GM11168 (cell line): ENCODE results near the gene HSPA8.
"Not testable (repeated sequence)": the region's sequence is repeated elsewhere in the genome, so short reads cannot be mapped to it uniquely, and the experiment has no call there.

Source experiments
- in situ Hi-C: fragments of 300-500 bp; cut with MboI; formaldehyde crosslinking; loops from one replicate; pipeline ENCODE4 v1.12.0; 2022; ENCODE audit warnings: low sequenced_read_pairs; ENCODE audit not compliant: unreplicated experiment

Gene HSPA8

DNA sequence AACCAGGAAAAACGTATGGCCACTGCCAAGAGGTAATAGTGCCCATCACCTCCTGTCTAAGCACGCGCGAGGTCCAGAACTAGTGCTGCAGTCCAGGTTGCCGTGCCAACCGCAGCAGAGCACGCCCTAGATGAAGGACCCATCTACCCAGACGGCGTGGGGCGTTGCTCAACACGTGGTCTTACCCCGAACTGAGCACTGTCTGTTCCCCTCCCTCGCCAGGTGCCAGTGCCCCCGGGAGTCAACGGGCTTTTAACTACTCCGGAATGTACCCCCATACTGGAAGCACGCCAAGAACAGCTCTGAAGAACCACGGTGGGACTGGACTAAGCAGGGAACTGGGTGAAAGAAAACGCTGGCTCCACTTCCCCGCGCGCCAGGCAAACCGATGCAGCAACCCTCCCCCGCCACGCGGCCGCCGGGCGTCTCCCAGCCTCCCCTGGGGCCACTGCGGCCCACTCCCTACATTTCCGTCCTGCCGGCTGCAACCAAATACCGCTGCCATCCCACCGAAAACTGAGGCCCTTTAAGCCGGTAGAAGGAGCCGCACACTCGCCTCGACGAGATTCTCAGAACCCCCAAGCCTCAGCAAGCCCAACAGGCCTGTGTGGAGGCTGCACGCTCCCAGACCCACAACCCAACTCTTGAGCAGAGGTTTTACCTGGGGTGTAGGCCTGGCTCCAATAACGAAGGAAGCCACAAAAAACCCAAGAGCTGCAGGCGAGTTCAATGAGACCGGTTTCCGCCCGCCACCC is at the start of gene HSPA8:
HSPA8 (minus strand) TSS at position 734 of the 755 bp plus-strand sequence. CDS start 812 bp downstream, outside the sequence.
- in situ Hi-C loops, result no loop called here

DNA sequence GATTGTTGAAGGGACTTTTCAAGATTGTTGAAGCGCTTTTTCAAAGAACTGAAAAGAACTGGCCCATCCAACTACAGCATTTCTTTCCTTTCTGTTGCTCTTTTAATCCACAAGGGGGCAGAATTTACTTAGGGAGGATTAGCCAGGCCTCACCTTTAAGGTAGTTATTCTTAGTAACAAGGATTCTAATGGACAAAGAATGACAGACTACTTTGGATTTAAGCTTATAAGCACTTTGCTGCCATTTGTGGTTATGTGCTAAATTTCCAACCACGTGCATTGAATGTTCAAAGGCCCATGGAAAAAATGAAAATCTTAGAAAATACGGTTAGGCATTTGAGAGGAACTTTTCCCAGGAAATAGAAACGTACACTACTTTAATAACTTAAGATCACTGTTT is 49.5 kb upstream of the HSPA8 start:
- in situ Hi-C loops, result no loop called here

DNA sequence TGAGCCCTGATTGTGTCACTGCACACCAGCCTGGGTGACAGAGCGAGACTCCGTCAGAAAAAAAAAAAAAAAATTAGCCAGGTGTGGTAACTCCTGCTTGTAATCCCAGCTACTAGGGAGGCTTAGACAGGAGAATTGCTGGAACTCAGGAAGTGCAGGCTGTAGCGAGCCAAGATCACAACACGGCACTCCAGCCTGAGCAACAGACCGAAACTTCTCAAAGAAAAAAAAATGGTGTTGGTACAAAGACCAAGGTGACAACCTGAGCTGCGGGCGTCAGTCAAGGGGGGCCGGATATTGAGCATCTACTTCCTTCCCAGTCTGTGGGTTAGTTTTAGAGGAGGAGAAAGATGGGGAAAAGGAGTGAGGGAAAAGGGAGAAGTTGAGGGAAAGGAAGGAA is 48.5 kb upstream of the HSPA8 start:
- in situ Hi-C loops, result no loop called here

DNA sequence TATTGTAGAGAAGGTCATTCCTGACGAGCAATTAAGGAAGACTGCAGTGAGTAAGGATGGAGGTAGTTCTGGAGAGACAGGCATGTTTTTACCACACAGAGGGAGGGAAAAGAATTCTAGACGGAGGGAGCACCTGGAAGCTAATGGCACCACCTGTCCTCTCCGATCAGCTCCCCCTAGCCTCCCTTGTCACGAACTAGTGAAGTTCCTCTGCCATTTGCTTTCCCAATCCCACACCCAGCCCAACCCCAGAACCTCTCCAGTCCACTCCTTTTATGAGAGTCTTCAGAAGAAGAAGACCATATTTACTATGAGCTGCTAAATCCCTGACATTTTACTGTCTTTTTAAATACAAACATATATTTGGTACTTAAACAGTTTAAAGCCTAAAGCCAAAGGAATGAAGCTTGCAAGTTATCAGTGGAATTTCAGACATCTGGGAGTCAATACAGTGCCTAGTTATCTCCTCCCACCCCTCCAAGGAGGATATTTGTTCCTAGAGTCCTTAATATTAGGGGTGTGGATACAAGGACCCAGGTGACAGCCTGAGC is 46.1 kb upstream of the HSPA8 start:
- in situ Hi-C loops, result no loop called here

DNA sequence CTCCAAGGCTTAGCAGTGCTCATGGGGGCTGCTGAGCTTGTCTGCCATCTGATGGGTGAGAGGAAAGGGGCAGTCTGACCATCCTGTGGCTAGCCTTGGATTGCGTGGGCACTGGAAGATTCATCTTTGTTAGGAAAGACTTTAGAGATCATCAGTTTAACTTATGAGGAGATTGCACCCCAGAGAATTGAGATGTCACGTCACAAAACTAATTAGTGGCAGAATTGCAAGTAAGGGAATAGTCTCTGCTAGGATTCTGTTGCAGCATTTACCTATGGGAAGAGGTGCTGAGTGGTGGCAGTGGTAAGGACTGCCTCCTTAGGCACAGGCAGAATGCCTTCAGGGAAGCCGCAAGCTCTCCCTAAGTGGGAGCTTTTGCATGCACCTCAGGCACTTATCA is 42.8 kb upstream of the HSPA8 start:
- in situ Hi-C loops, result loop anchor here (5.0 kb wide), 1 partner anchor 143 kb away; no protein-coding TSS in a partner anchor

DNA sequence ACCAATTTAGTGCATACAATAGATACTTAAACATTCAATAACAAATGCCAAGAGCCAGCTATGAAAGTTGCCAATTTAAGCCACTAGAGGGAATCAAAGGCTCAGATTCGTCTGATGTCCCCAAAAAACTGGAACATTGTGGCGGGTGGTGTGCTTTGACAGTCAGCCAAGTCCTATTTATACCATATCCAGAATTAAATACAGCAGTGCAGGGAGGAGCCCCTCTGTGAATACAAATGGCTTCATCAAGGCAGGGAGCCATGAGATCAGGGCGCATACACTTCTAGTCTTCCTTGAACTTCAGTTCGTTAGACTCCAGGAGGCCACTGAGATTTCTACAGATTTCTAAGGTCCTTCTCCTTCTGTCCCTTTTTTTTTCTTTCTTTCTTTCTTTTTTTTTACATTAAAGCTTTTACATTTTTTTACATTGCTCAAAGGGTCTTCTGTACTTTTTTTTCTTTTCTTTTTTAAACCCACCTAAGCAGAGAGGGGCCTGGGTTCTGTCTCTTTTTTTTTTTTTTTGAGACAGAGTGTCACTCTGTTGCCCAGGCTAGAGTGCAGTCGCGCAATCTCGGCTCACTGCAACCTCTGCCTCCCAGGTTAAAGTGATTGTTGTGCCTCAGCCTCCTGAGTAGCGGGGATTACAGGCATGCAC is 41.5 kb upstream of the HSPA8 start:
- in situ Hi-C loops, result loop anchor here (5.0 kb wide), 1 partner anchor 144 kb away; no protein-coding TSS in a partner anchor

DNA sequence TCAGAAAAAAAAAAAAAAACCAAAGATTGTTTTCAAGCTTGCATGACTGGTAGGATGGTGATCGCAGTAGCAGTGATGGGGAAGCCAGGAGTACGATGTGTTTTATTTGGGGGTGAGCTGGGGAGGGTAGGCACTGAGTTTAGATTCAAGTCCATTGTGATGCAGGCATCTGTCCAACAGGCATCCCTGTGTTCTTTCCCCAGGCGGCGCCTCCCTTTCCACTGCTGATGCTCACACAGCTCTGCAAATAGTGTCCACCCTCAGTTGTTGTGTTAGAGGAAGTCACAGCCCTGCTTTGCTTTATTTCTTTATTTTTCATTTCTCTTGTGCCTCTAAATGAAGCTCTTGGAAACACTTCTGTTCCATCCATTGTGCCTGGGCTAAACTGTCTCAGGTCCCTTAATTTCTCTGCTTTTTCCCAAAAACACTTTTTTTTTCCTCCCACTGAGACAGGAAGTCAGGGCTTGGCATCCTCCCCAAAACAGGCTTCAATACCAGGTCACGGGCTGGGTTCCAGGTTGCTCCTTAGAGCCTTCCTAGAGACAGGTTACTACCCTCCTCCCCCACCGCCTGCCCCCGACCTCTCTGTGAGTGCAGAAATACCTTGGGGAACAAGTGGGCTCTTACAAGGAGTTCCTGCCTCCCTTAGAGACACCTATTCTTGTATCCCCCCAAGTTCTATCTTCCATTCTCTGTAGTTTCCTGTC is 38.6 kb upstream of the HSPA8 start:
- in situ Hi-C loops, result loop anchor here (5.0 kb wide), 1 partner anchor 147 kb away; no protein-coding TSS in a partner anchor

DNA sequence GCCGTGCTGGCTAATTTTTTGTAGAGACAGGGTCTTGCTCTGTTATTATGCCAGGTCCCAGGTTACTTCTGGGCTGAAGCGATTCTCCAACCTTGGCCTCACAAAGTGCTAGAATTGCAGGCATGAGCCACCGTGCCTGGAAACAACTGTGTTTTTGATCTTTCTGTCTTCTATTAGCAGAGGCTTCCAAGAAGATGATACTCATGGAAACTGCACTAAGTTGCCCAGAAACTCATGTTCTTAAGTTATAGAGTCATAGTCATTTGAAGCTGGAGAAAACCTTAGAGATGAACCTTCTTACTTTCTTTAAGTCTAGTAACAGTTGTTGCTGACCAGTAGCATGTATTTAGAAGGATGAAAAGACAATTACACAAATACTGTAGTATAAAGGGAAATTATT is 37.1 kb upstream of the HSPA8 start:
- in situ Hi-C loops, result no loop called here

DNA sequence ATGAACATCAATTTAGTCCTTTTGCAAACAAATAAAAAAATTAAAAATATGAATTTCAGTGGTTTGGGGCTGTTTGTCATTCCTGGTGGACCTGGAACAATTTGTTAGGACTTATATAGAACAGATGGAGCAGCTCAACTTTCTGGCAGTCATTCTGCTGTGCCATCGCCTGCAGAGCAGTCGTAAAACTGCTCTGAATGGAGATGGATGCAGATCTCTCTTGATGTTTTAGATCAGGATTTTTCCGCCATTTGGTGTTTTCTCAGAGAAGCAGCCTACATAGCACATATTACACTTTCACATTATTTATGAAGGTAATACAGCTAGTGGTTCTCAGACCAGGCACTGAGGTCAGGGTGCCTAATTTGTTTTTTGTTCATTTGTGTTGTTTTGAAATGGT is 31.8 kb upstream of the HSPA8 start:
- in situ Hi-C loops, result no loop called here

DNA sequence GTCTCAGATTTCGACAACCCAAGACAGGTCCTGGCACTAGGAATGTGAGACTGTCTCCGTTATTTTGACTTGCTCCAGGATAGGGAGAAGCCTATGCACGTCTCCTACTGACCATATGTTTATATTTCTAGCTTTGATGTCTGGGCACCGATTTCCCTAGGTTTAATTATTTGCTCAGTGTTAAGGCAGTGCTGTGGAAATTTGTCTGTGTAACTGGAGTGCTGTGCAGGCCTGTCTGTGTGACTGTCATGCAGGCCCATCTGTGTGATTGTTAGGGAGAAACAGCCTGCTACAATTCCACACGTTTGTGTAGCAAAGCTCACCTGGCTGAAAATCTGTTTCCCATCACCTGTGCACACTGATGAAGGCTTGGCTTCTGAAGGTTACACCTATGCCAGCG is 29.6 kb upstream of the HSPA8 start:
- in situ Hi-C loops, result no loop called here

DNA sequence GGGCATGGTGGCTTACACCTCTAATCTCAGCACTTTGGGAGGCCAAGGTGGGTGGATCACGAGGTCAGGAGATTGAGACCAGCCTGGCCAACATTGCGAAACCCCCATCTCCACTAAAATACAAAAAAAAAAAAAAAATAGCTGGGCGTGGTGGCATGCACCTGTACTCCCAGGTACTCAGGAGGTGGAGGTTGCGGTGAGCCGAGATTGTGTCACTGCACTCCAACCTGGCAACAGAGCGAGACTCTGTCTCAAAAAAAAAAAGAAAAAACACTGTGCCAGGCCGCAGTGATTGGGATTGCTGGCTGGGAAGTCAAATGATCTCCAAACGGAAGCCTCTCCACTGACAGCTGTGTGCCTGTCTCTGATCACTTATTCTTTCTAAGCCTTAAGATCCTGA is 28.2 kb upstream of the HSPA8 start:
- in situ Hi-C loops, result not testable (repeated sequence)

DNA sequence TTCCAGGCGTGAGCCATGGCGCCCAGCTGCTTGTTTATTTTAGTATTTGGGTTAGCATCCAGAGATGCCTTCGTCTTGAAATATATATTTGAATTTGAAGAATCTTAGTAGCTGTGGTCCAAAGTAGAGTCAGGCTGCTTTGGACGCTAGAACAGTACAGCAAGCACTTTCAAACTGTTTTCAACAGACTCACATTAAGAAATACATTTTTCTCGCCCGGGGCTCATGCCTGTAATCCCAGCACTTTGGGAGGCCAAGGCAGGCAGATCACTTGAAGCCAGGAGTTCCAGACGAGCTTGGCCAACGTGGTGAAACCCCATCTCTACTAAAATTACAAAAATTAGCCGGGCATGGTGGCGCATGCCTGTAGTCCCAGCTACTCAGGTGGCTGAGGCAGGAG is 27.0 kb upstream of the HSPA8 start:
- in situ Hi-C loops, result not testable (repeated sequence)

DNA sequence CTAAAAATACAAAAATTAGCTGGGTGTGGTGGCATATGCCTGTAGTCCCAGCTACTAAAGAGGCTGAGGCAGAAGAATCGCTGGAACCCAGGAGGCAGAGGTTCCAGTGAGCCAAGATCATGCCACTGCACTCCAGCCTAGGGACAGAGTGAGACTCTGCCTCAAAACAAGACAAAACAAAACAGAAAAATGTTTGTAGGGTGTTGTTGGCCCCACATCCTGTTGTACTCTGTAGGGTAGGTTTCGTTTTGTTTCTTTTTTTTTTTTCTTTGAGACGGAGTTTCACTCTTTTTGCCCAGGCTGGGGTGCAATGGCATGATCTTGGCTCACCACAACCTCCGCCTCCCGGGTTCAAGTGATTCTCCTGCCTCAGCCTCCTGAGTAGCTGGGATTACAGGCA is 25.7 kb upstream of the HSPA8 start:
- in situ Hi-C loops, result not testable (repeated sequence)

DNA sequence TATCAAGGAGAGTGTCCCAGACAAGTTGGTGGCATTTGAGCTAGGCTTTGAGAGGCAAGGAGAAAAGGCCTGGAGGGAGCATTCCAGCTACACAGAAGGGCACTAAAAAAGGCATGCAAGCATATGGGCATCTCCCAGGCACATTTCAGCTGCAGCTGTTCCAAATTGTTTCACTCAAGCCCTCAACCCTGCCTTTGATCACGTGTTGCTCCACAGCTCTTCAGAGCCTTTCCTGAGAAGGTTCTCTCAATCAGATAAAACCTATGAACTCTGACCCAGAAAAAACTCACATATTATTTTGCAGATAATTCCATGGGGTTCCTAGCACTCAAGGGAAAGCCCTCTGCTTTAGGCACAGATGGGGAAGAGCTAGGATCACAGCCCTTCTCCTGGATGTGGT is 24.4 kb upstream of the HSPA8 start:
- in situ Hi-C loops, result no loop called here

DNA sequence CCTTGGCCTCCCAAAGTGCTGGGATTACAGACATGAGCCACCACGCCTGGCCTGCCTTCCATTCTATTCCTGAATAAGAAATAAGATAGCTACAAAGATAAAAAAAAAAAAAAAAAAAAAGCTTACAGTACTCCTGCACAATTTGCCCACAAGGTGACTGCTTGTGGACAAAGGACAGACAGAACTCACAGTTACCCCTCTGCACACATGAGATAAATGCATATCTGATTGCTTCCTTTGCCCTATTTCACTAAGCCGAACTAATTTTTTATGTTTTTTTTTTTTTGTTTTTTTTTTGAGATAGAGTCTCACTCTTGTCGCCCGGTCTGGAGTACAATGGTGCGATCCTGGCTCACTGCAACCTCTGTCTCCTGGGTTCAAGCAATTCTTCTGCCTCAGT is 23.6 kb upstream of the HSPA8 start:
- in situ Hi-C loops, result no loop called here

DNA sequence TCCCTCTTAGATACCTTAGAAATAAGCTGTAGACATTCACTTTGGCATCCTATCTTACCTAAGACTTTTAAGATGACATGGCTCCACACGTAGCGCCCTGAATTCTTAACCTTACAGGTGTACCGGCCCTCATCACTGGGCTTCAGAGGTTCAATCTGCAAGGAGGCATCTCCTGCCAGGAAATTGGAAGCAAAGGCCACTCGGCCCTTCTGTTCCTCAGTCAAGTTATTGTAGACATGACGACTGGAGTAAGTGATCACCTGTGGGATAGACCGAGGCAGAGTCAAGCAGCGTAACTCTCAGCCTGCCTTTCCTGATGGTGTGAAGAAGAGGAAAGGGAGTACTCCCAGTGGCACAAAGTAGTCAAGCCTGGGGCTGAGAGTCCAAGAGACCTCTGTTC is 22.5 kb upstream of the HSPA8 start:
- in situ Hi-C loops, result no loop called here

DNA sequence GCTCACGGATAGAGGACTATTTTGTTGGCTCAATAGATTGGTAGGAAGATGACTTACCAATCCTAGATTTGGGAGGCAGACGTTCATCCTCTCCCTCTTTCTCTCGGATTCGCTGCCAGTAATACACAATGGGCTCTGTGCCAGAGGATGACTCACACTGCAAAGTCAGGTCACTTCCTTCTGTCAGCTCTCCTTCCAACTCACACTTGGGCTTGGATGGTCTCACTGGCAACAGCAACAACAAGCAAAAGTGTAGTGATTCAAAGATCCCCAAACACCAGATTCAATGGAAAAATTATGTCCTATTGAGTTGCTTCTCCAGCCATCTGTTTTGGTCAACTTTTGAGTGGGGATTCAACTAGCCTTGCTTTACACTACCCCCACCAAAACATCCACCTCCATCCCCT is 21.7 kb upstream of the HSPA8 start:
- in situ Hi-C loops, result no loop called here

DNA sequence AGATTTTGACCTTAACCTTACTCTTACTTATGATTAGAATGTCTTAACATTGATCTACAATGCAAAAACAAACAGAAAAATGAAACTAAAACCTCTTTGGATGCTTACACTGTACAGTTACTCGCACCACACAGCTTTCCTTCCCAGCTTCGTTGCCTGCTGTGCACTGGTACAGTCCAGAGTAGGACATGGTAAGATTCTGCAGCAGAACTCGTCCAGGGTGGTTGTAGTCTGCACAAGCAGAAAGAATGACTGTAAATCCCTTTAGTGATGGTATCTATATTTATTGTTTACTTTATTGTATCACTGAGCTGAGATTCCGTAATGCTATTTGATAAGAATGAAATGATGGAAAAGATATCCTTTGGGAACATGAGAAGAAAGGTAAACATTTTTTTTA is 21.0 kb upstream of the HSPA8 start:
- in situ Hi-C loops, result no loop called here

DNA sequence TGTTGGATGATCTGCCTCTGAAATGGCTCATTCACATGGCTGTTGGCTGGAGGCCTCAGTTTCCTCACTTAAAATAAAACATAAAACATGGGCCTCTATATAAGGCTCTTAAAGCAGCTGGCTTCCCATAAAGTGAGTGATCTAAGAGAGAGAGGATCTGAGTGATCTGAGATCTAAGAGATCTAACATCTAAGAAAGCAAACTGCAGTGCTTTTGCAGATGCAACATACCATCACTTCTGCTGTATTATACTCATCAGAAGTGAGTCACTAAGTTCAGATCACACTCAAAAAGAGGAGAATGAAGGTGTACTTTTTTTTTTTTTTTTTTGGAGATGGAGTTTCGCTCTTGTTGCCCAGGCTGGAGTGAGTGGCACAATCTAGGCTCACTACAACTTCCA is 18.1 kb upstream of the HSPA8 start:
- in situ Hi-C loops, result no loop called here

DNA sequence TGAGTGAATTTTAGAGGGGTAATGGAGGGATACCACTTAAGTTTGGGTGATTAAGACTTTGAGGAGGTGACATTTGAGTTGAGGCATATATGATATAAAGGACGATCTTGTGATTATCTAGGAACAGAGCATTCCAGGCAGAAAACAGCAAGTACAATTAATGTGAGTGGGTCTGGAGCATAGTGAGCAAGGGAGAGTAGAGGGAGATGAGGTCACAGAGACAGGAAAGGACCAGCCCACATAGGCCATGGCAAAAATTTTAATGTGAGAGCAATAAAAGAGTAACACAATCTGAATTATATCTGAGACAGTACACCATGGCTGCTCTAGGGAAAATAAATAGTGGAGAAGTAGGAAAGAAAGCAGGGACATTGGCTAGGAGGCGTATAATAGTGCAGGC is 14.5 kb upstream of the HSPA8 start:
- in situ Hi-C loops, result no loop called here
